8988T (cell line): ENCODE measurements around the gene ZRSR2.
"Not testable (repeated sequence)": the region's sequence is repeated elsewhere in the genome, so short reads cannot be mapped to it uniquely, and the experiment has no call there.

Experiments used
- DNase-seq: peaks from one replicate; pipeline ENCODE4 v3.0.0; 2011

The ZRSR2 gene

GRCh38 chrX:15789979-15790768 is at the start of gene ZRSR2:
Gene ZRSR2, plus strand, starts transcription at chrX:15790484. Its CDS starts 12 bp downstream, at chrX:15790496.
- peak; percentile 82 for DNase-seq

GRCh38 chrX:15744181-15744867 is 46.0 kb upstream of the ZRSR2 start:
- DNase-seq: no peak

DNA sequence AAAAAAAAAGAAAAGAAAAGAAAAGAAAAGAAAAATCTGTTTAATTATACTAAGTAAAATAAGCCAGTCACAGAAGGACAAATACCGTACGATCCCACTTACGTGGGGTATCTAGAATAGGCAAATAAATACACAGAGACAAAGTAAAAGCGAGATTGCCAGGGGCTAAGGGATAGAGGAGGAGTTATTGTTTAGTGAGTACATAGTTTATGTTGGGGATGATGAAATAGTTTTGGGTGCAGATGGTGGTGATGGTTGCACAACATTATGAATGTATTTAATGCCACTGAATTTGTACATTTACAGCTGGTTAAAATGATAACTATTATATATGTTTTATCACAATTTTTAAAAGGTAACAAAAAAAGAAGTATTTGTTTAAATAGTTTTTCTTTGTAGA is 45.1 kb upstream of the ZRSR2 start:
- DNase-seq: no peak

DNA sequence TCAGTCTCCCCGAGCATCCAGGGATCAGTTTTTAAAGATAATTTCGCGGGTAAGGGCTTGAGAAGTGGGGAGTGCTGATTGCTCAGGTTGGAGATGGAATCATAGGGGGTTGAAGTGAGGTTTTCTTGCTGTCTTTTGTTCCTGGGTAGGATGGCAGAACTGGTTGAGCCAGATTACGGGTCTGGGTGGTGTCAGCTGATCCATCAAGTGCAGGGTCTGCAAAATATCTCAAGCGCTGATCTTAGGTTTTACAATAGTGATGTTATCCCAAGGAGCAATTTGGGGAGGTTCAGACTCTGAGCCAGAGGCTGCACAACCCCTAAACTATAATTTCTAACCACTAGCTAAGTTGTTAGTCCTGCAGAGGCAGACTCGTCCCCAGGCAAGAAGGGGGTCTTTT is 43.6 kb upstream of the ZRSR2 start:
- DNase-seq: not testable (repeated sequence)

DNA sequence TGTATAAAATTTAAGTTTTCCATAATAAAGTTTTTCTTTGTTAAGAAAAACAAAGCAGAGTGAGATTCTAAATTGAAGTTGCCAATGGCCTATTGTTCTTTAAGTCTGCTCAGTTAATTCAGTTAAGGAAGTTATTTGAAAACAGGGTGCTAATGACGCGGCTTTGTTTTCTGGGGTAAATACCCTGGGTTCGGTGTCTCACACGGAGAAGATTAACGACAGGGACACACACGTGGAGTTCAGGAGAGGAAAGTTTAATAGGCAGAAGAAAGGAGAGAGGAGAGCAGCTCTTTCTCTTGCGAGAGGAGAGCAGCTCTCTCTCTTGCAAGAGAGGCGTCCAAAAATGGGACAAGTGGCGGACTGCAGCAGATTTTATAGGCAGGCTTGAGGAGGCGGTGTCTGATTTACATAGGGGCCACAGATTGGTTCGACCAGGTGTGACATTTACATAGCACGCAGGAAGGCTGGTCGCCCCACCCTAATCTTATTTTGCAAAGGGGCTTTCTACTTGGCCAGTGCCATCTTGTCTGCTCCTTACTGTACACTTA is 42.6 kb upstream of the ZRSR2 start:
- no peak for DNase-seq

DNA sequence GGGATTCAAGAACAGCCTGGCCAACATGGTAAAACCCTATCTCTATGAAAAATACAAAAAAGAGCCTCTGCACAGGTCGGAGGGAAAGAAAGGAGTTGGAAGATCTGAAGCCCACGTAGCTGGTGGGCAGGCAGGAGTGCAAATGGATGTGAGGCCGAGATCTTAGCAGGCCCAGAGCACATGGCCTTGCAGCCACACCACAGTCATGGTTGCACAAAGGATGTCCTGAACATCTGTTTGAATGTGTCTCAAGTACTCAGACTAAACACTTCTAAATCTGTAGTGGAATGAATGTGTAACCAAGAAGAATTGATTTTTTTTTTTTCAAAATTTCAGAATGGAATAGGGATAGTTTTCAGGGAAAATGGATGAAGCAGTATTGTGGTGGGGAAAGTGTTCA is 41.4 kb upstream of the ZRSR2 start:
- DNase-seq: no peak

DNA sequence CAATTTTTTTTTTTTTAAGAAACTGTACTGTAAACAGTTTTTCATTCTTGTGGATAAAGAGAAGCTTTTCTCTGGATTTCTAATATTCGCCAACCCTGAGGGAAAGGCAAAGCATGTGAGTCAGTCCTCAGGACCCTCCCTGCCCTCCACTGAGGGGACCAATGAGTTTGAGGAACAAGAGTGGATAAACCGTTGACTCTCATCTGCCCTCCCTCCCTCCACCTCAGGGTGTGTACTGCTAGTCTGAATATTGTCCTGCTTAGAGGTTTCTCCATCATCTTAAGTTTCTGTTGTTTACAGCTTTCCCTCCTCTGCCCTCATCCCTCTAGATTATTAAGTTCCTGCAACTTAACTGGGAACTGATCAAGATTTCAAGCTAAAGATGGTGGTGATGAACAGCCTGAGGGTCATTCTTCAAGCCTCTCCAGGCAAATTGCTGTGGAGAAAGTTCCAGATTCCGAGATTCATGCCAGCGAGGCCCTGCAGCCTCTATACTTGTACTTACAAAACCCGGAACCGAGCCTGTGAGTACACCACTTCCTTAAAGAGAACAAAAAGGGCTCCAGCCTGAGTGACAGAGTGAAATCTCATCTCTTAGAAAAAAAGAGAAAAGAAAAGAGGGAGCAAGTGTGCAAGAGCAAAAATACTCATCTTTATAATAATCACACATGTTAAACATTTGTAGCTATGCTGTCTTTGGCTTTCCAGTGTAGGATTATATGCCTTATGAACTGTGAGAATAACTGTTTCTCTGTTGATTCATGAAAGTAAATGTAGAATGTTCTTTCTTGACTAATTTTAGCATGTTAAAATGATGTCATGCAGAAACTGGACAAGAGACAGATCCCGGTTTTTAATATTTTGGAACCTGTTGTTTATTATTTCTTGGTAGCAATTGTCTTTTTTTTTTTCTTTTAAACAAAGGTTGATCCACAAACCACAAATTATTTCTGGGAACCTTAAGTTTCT is 40.4 kb upstream of the ZRSR2 start:
- DNase-seq: no peak

- no peak for DNase-seq
Measured at GRCh38 chrX:15750611-15751154, 39.6 kb upstream of the ZRSR2 start.

GRCh38 chrX:15751155-15751819 is 39.0 kb upstream of the ZRSR2 start:
- no peak for DNase-seq

- no peak for DNase-seq
Measured at GRCh38 chrX:15755091-15755490, 35.2 kb upstream of the ZRSR2 start.

GRCh38 chrX:15758140-15758539 is 32.1 kb upstream of the ZRSR2 start:
- DNase-seq: no peak

- DNase-seq: not testable (repeated sequence)
Measured at GRCh38 chrX:15759886-15760285, 30.4 kb upstream of the ZRSR2 start.

- DNase-seq: peak; percentile 40
Measured at GRCh38 chrX:15761564-15762191, 28.6 kb upstream of the ZRSR2 start.

GRCh38 chrX:15769300-15769954 is 20.9 kb upstream of the ZRSR2 start:
- no peak for DNase-seq

DNA sequence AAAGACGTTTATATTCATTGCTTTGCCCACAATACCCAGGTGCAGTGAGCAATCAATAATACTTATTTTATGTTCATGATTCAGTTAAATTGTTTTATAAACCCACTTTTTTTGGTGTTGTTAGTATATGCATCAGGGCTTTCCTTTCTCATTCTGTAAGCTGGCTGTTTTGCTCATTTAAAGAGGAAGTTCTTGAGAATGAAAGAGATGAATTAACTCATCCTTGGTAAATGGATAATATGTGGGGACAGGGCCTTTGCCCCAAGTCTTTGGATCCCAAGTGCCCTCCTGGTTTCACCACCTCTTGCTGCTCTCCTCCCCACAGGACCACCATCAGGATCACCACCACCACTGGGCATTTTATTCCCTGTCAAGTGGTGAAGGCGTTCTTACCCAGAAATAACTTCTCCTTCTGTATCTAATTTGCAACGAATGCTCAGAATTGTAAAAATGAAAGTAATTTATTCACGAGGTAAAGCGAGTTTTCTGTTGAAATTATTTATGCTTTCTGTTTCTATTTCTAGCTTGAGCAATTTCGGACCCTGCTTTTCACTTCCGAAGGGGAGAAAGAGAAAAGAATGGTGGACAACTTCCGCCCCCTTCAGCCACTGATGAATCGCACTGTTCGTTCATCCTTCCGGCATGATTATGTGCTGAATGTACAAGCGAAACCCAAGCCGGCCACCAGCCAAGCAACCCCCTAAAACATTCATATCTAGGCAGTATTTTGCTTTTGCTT is 8.2 kb upstream of the ZRSR2 start:
- DNase-seq: no peak

- DNase-seq: no peak
Measured at GRCh38 chrX:15785176-15785750, 5.0 kb upstream of the ZRSR2 start.

- no peak for DNase-seq
Measured at GRCh38 chrX:15786915-15787314, 3.4 kb upstream of the ZRSR2 start.

- no peak for DNase-seq
Measured at GRCh38 chrX:15790769-15791290, 546 bp downstream of the ZRSR2 start.

DNA sequence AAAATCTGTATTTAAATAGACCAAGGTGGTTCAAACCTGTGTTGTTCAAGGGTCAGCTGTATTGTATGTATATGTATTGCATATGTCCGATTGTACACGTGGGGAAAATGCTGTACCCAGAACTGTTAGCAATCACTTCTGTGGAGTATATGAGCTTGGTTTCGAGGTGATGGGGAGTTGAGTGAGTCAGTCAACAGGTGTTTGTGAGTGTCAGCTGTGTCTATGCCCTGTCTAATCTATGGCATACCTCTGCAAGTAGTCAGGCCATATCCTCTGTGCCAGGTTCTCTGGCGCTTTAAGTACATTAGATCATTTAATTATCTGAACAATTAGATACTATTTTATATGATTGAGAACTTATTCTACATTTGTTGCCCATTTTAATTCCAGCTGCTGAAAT is 7.4 kb downstream of the ZRSR2 start:
- no peak for DNase-seq

- DNase-seq: no peak
Measured at GRCh38 chrX:15804563-15804962, 14.3 kb downstream of the ZRSR2 start.
